ENCODE measurements around the gene TJP1. TPM values are rescaled to one million over a fixed set of nuclear protein-coding genes. Genes with fewer than 3 reads are reported as not detected.
A peak's percentile ranks its signal among the peaks of the same experiment; 100 is the strongest.

Gene TJP1
- total RNA-seq, 1 experiment from 2014 or later: 137 TPM

DNA sequence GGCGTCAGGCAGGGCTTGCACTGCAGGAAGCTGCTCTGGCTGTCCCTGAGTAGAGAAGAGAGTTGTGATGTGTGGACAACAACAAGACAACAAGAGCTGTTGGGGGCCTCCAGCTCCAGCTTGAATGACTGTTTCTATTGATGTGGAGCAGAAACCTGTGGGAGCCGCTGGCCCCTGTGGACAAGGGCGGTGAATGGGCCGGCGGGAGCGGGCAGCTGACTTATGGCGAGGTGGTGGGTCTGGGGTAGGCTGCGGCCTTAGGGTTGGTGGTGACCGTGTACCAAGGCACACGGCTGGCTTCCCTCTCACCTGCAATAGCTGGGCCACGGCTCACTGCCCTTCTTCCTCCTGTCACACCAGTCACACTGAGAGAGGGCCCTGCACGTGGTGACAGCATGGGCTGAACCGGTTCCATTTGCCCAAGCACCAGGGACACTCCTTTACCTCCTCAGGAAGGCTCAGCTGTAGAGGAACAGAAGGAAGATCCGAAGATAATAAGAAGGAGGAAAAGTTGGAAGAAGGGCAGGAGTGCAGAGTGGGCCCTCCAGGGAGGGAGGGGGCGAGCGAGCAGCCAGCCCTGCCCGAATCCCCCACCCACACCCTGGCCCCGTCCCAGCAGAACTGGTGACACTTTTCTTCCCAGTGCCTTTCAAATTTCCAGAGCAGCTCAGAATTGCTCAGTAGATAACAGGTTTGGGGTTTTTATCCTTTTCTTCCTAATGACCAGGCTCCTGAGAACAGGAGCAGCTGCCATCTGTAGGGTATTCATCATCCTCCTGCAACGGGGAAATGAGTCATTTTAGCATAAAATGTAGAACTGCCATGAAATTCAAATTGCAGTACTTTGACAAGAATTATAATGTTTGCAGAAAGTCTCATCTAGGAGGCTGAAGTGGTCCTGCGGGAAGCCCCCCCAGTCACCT is 136.9 kb downstream of the TJP1 start:
- no peak for DNase-seq (ENCODE audit: unreplicated experiment)
- POLR2A ChIA-PET: interaction anchor here (0.6 kb wide), 2 partner anchors 40 to 82 kb away, joined by 3 to 4 read pairs; no protein-coding TSS in a partner anchor
- intact Hi-C loops (cut with micrococcal nuclease): no loop called here
- peaks cover 6% of the 10 kb centered on the region for H3K4me1 Mint-ChIP-seq (ENCODE audit: insufficient read depth, unreplicated experiment)
- no peaks in the 10 kb centered on the region for H3K27me3 Mint-ChIP-seq (ENCODE audit: insufficient read depth, unreplicated experiment)
- H3K36me3 Mint-ChIP-seq (ENCODE audit: insufficient read depth, unreplicated experiment): no peaks in the 10 kb centered on the region
- TF ChIP-seq, protein P1, sequence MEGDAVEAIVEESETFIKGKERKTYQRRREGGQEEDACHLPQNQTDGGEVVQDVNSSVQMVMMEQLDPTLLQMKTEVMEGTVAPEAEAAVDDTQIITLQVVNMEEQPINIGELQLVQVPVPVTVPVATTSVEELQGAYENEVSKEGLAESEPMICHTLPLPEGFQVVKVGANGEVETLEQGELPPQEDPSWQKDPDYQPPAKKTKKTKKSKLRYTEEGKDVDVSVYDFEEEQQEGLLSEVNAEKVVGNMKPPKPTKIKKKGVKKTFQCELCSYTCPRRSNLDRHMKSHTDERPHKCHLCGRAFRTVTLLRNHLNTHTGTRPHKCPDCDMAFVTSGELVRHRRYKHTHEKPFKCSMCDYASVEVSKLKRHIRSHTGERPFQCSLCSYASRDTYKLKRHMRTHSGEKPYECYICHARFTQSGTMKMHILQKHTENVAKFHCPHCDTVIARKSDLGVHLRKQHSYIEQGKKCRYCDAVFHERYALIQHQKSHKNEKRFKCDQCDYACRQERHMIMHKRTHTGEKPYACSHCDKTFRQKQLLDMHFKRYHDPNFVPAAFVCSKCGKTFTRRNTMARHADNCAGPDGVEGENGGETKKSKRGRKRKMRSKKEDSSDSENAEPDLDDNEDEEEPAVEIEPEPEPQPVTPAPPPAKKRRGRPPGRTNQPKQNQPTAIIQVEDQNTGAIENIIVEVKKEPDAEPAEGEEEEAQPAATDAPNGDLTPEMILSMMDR (IDR thresholded peaks at IDR 0.05; ENCODE audit: unreplicated experiment): no peak
- BruUV-seq (replicated peaks): no TSS peak
- no peaks in the 10 kb centered on the region for H3K9me3 Mint-ChIP-seq (ENCODE audit: unreplicated experiment)
- H3K4me3 Mint-ChIP-seq (ENCODE audit: unreplicated experiment): no peak overlapping the region
- CTCF ChIA-PET: interaction anchor here (0.7 kb wide), 2 partner anchors 162 to 353 kb away, joined by 3 read pairs; no protein-coding TSS in a partner anchor
- no peak overlapping the region for H3K27ac Mint-ChIP-seq (ENCODE audit: low read depth, unreplicated experiment)

DNA sequence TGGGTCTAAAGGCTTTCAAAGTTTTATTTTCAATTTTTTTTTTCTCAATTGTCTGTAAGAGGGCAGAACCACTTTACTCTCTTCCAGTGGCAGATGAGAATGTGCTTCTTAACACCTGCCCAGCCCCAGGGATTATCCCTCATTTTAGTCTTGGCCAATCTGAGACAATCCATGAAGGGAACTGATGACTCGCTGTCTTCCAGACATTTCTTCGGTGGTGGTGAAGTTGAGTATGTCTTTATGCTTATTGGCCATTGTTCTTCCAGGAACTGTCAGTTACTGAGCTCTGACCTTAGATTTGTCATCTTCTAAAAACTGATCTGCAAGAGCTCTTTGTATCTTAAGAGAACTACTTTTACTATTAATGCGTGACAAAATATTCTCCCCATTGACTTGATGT is 139.5 kb downstream of the TJP1 start:
- no peaks in the 10 kb centered on the region for H3K36me3 Mint-ChIP-seq (ENCODE audit: insufficient read depth, unreplicated experiment)
- H3K9me3 Mint-ChIP-seq (ENCODE audit: unreplicated experiment): no peaks in the 10 kb centered on the region
- ChIA-PET CTCF (interaction anchor here (0.6 to 1.0 kb wide), 4 partner anchors 10 to 392 kb away, joined by 3 to 6 read pairs (median 4); no protein-coding TSS in a partner anchor), POLR2A (no interaction called here)
- no peaks in the 10 kb centered on the region for H3K27me3 Mint-ChIP-seq (ENCODE audit: insufficient read depth, unreplicated experiment)
- peaks cover 6% of the 10 kb centered on the region for H3K4me1 Mint-ChIP-seq (ENCODE audit: insufficient read depth, unreplicated experiment)
- TF ChIP-seq, protein P1 (IDR thresholded peaks at IDR 0.05; ENCODE audit: unreplicated experiment): no peak
- no TSS peak for BruUV-seq (replicated peaks)
- peak; percentile 40 for DNase-seq (ENCODE audit: unreplicated experiment)
- H3K27ac Mint-ChIP-seq (ENCODE audit: low read depth, unreplicated experiment): no peak overlapping the region
- intact Hi-C loops (cut with micrococcal nuclease): no loop called here
- no peak overlapping the region for H3K4me3 Mint-ChIP-seq (ENCODE audit: unreplicated experiment)

DNA sequence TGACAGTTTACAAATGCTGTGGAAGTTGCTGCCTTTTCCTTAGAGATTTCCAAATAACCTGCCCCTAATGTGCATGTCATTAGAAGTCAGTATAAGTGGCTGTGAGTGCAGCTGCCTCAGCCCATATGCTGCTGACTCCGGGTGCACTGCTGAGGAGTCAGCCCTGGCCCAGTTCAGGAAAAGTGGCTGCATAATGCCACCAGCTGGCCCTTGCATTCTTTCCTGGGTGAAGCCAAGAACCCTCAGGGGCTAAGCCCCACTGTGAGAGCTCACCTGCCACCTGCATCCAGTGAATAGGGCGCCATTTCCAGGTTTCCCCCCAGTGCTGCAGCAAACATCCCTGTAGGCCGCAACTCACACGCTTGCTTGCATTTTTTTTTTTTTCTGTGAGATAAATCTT is 139.9 kb downstream of the TJP1 start:
- BruUV-seq (replicated peaks): no TSS peak
- Mint-ChIP-seq H3K9me3 (ENCODE audit: unreplicated experiment) (no peaks in the 10 kb centered on the region), H3K36me3 (ENCODE audit: insufficient read depth, unreplicated experiment) (no peaks in the 10 kb centered on the region), H3K27ac (ENCODE audit: low read depth, unreplicated experiment) (no peak overlapping the region), H3K4me1 (ENCODE audit: insufficient read depth, unreplicated experiment) (peaks cover 6% of the 10 kb centered on the region), H3K4me3 (ENCODE audit: unreplicated experiment) (no peak overlapping the region), H3K27me3 (ENCODE audit: insufficient read depth, unreplicated experiment) (no peaks in the 10 kb centered on the region)
- TF ChIP-seq, protein P1 (IDR thresholded peaks at IDR 0.05; ENCODE audit: unreplicated experiment): no peak
- intact Hi-C loops (cut with micrococcal nuclease): no loop called here
- POLR2A ChIA-PET: no interaction called here
- CTCF ChIA-PET: interaction anchor here (0.6 to 1.0 kb wide), 4 partner anchors 10 to 393 kb away, joined by 3 to 6 read pairs (median 4); no protein-coding TSS in a partner anchor
- DNase-seq (ENCODE audit: unreplicated experiment): no peak

DNA sequence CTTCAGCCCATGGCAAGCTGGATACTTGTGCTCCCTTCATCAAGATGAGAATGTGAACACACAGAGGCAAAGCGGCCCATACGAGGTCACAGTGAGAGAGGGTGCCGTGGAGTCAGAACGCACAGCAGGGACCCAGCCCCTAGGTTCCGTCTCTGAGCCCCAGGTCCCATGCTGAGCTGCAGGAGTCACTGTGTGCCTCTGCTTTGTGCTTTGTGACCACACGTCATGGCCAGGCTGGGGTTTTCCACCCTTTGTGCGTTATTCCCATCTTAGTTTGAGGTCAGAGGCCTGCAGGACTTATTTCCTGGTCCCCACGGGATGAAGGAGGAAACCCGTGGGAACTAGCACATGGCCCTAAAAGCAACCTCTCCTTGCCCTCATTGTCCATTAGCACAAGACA is 140.3 kb downstream of the TJP1 start:
- DNase-seq (ENCODE audit: unreplicated experiment): no peak
- no peaks in the 10 kb centered on the region for H3K27me3 Mint-ChIP-seq (ENCODE audit: insufficient read depth, unreplicated experiment)
- intact Hi-C loops (cut with micrococcal nuclease): no loop called here
- ChIA-PET CTCF (no interaction called here), POLR2A (no interaction called here)
- H3K27ac Mint-ChIP-seq (ENCODE audit: low read depth, unreplicated experiment): no peak overlapping the region
- TF ChIP-seq, protein P1 (IDR thresholded peaks at IDR 0.05; ENCODE audit: unreplicated experiment): no peak
- BruUV-seq (replicated peaks): no TSS peak
- peaks cover 6% of the 10 kb centered on the region for H3K4me1 Mint-ChIP-seq (ENCODE audit: insufficient read depth, unreplicated experiment)
- H3K36me3 Mint-ChIP-seq (ENCODE audit: insufficient read depth, unreplicated experiment): no peaks in the 10 kb centered on the region
- H3K9me3 Mint-ChIP-seq (ENCODE audit: unreplicated experiment): no peaks in the 10 kb centered on the region
- no peak overlapping the region for H3K4me3 Mint-ChIP-seq (ENCODE audit: unreplicated experiment)
